Stimulated activated CD8-positive, alpha-beta memory T cell treated with anti-CD3 and anti-CD28 coated beads, Interleukin-4, amount 100 ng/mL, for 4 hours (primary cell): ENCODE data around the gene BOLA2B.
"Not testable (repeated sequence)": the region's sequence is repeated elsewhere in the genome, so short reads cannot be mapped to it uniquely, and the experiment has no call there.

Experiments used
- DNase-seq, 2 donors: peaks; one replicate each; pipeline ENCODE4 v3.0.0-alpha.2; 2020; ENCODE audit warnings: low read depth in 2 of 2, low spot score in 1 of 2

BOLA2B gene

GRCh38 chr16:30184096-30184890 lies 9.2 kb downstream of the BOLA2B start:
- DNase-seq: peak; percentile 34 to 56

GRCh38 chr16:30183233-30184095 lies 10.0 kb downstream of the BOLA2B start, which contains the start of gene CORO1A:
CORO1A (plus strand) TSS chr16:30183602; CDS start chr16:30185210, 1,608 bp downstream.
- DNase-seq: peak; percentile 58 to 67

- no peak for DNase-seq
Observed at GRCh38 chr16:30180741-30181140, 12.7 kb downstream of the BOLA2B start.

DNA sequence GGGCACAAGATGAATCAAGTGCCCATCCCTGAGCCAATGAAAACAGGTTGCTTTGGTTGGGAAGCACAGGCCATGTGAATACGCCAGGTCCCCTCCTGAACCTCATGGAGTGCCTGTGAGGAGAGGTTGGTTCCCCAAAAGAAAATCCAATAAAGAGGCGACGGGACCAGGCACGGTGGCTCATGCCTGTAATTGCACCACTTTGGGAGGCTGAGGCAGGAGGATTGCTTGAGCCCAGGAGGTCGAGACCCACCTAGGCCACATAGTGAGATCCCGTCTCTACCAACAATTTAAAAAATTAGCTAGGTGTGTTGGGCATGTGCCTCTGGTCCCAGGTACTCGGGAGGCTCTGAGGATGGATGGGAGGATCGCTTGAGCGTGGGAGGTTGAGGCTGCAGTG lies 13.5 kb downstream of the BOLA2B start:
- DNase-seq: no peak

- DNase-seq: no peak
Observed at GRCh38 chr16:30179195-30179594, 14.3 kb downstream of the BOLA2B start.

DNA sequence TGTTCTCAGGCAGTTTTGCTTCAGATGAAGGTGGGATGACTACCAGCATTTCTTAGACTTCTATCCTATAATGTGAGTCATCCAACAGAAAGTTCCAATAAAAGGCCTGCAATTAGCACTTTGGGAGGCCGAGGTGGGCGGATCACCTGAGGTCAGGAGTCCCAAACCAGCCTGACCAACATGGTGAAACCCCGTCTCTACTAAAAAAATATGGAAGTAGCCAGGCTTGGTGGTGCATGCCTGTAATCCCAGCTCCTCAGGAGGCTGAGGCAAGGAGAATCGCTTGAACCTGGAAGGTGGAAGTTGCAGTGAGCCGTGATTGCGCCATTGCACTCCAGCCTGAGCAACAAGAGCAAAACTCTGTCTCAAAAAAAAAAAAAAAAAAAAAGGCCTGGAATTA lies 16.6 kb downstream of the BOLA2B start:
- DNase-seq: not testable (repeated sequence)

DNA sequence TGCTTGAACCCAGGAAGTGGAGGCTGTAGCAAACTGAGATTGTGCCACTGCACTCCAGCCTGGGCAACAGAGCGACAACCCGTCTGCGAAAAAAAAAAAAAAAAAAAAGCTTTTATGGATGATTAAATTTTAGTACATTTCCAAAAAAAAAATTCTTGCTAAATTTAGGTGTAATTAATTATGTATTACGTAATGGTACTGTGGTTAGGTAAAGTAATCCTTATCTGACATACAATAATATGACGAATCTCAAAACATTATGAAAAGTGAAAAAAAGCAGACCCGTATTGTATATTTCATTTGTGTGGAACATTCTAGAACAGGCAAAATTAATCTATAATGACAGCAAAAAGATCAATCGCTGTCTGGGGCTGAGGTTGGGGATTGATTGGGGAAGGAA lies 20.4 kb downstream of the BOLA2B start:
- DNase-seq: no peak

DNA sequence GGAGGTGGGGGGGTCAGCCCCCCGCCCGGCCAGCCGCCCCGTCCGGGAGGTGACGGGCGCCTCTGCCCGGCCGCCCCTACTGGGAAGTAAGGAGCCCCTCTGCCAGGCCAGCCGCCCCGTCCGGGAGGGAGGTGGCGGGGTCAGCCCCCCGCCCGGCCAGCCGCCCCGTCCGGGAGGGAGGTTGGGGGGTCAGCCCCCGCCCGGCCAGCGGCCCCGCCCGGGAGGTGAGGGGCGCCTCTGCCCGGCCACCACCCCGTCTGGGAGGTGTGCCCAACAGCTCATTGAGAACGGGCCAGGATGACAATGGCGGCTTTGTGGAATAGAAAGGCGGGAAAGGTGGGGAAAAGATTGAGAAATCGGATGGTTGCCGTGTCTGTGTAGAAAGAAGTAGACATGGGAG lies 23.3 kb downstream of the BOLA2B start:
- DNase-seq: not testable (repeated sequence)

DNA sequence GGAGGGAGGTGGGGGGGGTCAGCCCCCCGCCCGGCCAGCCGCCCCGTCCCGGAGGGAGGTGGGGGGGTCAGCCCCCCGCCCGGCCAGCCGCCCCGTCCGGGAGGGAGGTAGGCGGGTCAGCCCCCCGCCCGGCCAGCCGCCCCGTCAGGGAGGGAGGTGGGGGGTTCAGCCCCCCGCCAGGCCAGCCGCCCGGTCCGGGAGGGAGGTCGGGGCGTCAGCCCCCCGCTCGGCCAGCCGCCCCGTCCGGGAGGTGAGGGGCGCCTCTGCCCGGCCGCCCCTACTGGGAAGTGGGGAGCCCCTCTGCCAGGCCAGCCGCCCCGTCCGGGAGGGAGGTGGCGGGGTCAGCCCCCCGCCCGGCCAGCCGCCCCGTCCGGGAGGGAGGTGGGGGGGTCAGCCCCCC lies 24.1 kb downstream of the BOLA2B start:
- not testable (repeated sequence) for DNase-seq

DNA sequence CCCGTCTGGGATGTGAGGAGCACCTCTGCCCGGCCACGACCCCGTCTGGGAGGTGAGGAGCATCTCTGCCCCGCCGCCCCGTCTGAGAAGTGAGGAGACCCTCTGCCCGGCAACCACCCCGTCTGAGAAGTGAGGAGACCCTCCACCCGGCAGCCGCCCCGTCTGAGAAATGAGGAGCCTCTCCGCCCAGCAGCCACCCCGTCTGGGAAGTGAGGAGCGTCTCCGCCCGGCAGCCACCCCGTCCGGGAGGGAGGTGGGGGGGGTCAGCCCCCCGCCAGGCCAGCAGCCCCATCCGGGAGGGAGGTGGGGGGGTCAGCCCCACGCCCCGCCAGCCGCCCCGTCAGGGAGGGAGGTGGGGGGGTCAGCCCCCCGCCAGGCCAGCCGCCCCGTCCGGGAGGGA lies 24.7 kb downstream of the BOLA2B start:
- DNase-seq: not testable (repeated sequence)

DNA sequence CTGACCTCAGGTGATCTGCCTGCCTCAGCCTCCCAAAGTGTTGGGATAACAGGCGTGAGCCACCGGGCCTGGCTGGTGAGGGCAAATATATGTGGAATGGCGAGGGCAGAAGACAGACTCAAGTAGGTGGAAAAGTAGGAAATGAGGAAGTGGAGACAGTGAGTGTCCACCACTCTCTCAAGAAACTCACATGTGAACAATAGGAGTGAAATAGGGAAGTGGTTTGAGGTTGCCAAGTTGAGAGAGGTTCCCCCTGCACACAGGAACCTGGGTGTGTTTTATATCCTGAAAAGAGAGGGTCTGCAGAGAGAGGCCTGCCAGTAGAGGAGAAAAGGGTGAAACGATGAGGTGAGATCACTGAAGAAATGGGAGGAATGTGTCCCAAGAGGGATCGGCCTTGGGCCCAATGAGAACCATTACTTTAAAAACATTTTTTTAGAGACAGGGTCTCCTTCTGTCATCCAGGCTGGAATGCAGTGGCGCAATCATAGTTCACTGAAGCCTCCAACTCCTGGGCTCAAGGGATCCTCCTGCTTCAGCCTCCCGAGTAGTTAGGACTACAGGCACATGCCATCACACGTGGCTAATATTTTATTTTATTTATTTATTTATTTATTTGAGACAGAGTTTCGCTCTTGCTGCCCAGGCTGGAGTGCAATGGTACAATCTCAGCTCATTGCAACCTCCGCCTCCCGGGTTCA lies 27.1 kb downstream of the BOLA2B start:
- DNase-seq: no peak

- no peak for DNase-seq
Observed at GRCh38 chr16:30163538-30163937, 29.9 kb downstream of the BOLA2B start.

- no peak for DNase-seq
Observed at GRCh38 chr16:30157214-30157613, 36.3 kb downstream of the BOLA2B start.

DNA sequence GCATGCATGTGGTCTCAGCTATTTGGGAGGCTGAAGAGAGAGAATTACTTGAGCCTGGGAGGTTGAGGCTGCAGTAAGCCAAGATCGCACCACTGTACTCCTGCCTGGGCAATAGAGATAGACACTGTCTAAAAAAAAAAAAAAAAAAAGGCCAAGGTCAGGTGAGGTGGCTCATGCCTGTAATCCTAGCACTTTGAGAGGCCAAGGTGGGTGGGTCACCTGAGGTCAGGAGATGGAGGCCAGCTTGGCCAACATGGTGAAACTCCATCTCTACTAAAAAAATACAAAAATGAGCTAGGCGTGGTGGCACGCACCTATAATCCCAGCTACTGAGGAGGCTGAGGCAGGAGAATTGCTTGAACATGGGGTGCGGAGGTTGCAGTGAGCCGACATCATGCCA lies 38.3 kb downstream of the BOLA2B start:
- DNase-seq: no peak

- no peak for DNase-seq
Observed at GRCh38 chr16:30152517-30152916, 40.9 kb downstream of the BOLA2B start.

DNA sequence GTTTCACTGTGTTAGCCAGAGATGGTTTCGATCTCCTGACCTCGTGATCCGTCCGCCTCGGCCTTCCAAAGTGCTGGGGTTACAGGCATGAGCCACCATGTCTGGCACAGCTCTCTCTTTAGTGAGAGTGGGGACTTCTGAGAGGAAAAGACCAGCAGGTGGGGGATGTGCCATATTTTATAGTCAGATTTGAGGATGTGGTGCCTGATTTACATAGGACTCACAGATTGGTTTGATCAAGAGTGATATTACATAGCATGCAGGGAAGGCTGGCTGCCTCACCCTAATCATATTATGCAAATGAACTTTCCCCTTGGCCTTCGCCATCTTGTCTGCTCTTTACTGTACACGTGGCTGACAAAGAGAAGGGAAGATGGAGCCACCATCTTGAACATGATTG lies 42.4 kb downstream of the BOLA2B start:
- DNase-seq: no peak

DNA sequence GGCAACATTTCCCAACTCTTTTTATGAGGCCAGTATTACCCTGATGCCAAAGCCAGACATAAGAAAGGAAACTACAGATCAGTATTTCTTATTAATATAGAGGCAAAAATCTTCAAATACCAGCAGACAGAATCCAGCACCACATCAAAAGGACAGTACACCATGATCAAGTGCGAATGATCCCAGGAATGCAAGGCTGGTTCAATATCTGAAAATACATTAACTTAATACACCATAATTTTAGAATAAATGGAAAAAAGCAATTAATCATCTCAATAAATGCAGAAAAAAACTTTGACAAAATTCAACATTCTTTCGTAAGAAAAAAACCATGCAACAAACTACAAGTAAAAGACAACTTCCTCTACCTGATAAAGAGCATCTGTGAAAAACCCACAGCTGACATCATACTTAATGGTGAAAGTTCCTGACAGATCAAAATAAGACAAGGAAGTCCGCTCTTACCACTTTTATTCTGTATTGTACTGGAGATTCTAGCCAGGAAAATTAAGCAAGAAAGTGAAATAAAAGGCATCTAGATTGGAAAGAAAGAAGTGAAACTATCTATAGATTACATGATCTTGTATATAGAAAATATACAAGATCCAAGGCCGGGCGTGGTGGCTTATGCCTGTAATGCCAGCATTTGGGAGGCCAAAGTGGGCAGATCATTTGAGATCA lies 44.1 kb downstream of the BOLA2B start:
- DNase-seq: no peak

DNA sequence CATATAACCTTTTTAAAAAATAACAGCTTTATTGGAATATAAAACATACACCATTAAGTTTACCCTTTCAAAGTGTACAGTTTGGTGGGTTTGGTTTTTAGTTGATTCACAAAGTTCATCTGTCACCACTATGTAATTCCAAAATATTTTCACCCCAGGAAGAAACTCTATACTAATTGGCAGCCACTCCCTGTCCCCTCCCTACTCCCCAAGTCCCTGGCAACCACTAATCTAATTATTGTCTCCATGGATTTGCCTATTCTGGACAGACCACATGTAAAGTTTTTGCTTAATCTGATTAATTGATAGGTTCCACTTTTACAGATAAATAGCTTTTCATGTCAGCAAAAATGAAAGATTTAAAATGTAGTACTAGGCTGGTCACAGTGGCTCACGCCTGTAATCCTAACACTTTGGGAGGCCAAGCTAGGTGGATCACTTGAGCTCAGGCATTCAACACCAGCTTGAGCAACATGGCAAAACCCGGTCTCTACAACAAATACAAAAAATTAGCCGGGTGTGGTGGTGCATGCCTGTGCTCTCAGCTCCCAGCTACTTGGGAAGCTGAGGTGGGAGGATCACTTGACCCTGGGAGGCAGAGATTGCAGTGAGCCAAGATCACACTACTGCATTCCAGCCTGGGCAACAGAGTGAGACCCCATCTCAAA lies 45.5 kb downstream of the BOLA2B start:
- DNase-seq: no peak

DNA sequence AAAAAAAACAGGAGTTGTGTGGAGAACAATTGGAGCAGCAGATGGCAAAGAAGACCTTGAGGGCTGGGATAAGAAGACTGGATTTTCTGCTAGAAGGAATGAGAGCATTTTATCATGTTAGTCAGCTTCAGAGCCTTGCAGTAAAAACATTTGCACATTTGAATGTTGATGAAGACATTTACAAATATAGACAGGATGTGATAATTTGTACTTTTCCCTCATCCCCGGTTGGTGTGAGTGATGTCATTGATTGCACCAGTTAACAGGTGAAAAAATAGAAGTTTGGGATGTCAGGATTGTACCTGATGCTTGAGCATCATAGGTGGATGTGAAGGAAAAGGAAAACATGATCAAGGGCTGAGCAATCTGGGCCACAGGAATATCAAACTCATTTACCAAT lies 47.8 kb downstream of the BOLA2B start:
- no peak for DNase-seq

- DNase-seq: no peak
Observed at GRCh38 chr16:30144917-30145316, 48.5 kb downstream of the BOLA2B start.
